CD4-positive, alpha-beta T cell treated with Interleukin-10 for 1 hour (primary cell): ENCODE data around the gene IL32.

Source experiments
- DNase-seq: peaks from one replicate; pipeline ENCODE4 v3.0.0-alpha.2; 2020

Gene IL32

GRCh38 chr16:3065069-3065741 lies at the start of gene IL32:
IL32 (plus strand) TSS chr16:3065640; CDS start chr16:3065812, 172 bp downstream.
- DNase-seq = peak; percentile 89

GRCh38 chr16:3015865-3016521 lies 49.4 kb upstream of the IL32 start:
- DNase-seq = no peak

GRCh38 chr16:3017344-3017743 lies 48.1 kb upstream of the IL32 start:
- no peak for DNase-seq

- peak; percentile 33 for DNase-seq
Measured at GRCh38 chr16:3017794-3018506, 47.5 kb upstream of the IL32 start, which contains the start of gene CLDN6. CLDN6 (minus strand) TSS chr16:3018183; CDS start chr16:3016021, 2,162 bp downstream.

- no peak for DNase-seq
Measured at GRCh38 chr16:3019594-3020246, 45.7 kb upstream of the IL32 start.

- peak; percentile 77 for DNase-seq
Measured at GRCh38 chr16:3020247-3020603, 45.2 kb upstream of the IL32 start, which contains the start of gene TNFRSF12A. TNFRSF12A (plus strand) TSS chr16:3020368; CDS start chr16:3020398, 30 bp downstream.

- DNase-seq = peak; percentile 73
Measured at GRCh38 chr16:3020604-3021448, 44.6 kb upstream of the IL32 start.

- peak; percentile 66 for DNase-seq
Measured at GRCh38 chr16:3021449-3022207, 43.8 kb upstream of the IL32 start.

GRCh38 chr16:3022208-3022683 lies 43.2 kb upstream of the IL32 start:
- DNase-seq = peak; percentile 68

GRCh38 chr16:3022684-3023414 lies 42.6 kb upstream of the IL32 start:
- no peak for DNase-seq

- DNase-seq = no peak
Measured at GRCh38 chr16:3023415-3023668, 42.1 kb upstream of the IL32 start.

- DNase-seq = peak; percentile 96
Measured at GRCh38 chr16:3023669-3024478, 41.6 kb upstream of the IL32 start, which contains the start of the genes HCFC1R1 and THOC6. HCFC1R1 (minus strand) TSS chr16:3023942; CDS start chr16:3023941, 1 bp downstream. THOC6 (plus strand) TSS chr16:3024035; CDS start chr16:3024327, 292 bp downstream.

GRCh38 chr16:3025032-3026002 lies 40.1 kb upstream of the IL32 start:
- no peak for DNase-seq

- no peak for DNase-seq
Measured at GRCh38 chr16:3026003-3026378, 39.4 kb upstream of the IL32 start.

- DNase-seq = no peak
Measured at GRCh38 chr16:3026609-3027488, 38.6 kb upstream of the IL32 start.

GRCh38 chr16:3027489-3027795 lies 38.0 kb upstream of the IL32 start:
- DNase-seq = no peak

- DNase-seq = peak; percentile 91
Measured at GRCh38 chr16:3027983-3028715, 37.3 kb upstream of the IL32 start.
